PFSK-1 (cell line): ENCODE results near the gene KATNAL1.

Experiments
- FOXP2 ChIP-seq: optimal IDR thresholded peaks from 2 replicates; pipeline ENCODE3; 2011; ENCODE audit warnings: borderline replicate concordance, control low read depth, inconsistent platforms; ENCODE audit not compliant: insufficient read depth; ENCODE audit errors: extremely low read length, extremely low read depth
- POLR2AphosphoS5 ChIP-seq: IDR thresholded peaks from 2 replicates; pipeline ENCODE4 v1.6.1; 2012; ENCODE audit warnings: low read depth, mild to moderate bottlenecking, control low read depth, low read length, moderate library complexity
- REST ChIP-seq, 2 experiments: IDR thresholded peaks; 2 replicates each; pipeline versions ENCODE4 v1.6.1 to v1.8.0; 2011 to 2012; ENCODE audit warnings: low read depth in 2 of 2, low read length in 2 of 2, control low read depth in 1 of 2, inconsistent platforms in 1 of 2, mild to moderate bottlenecking in 1 of 2, moderate library complexity in 1 of 2; ENCODE audit not compliant: insufficient read depth in 1 of 2
- SIN3A ChIP-seq: IDR thresholded peaks from 2 replicates; pipeline ENCODE4 v1.6.1; 2012; ENCODE audit warnings: mild to moderate bottlenecking, low read length, moderate library complexity, borderline replicate concordance; ENCODE audit not compliant: insufficient read depth
- TAF1 ChIP-seq: IDR thresholded peaks from 2 replicates; pipeline ENCODE4 v1.6.1; 2012; ENCODE audit warnings: low read length, control low read depth, borderline replicate concordance; ENCODE audit not compliant: insufficient read depth

GRCh38 chr13:30165796-30166195 is 141.6 kb downstream of the KATNAL1 start:
- TF ChIP-seq SIN3A (no peak), TAF1 (no peak), REST (IDR thresholded peaks at IDR 0.05; ENCODE audit: insufficient read depth in 1 of 2, low read depth in 2 of 2, low read length in 2 of 2) (no peak), POLR2AphosphoS5 (no peak), FOXP2 (no peak)
